ENCODE measurements around the gene ZNF132.

DNA sequence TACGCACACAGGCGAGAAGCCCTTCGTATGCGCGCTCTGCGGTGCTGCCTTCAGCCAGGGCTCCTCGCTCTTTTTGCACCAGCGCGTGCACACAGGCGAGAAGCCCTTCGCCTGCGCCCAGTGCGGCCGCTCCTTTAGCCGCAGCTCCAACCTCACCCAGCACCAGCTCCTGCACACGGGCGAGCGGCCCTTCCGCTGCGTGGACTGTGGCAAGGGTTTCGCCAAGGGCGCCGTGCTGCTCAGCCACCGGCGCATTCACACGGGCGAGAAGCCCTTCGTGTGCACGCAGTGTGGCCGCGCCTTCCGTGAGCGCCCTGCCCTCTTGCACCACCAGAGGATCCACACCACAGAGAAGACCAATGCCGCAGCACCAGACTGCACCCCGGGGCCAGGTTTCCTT lies 16.2 kb upstream of the ZNF132 start:
- TF ChIP-seq EZH2phosphoT487 (IDR thresholded peaks at IDR 0.05) = no peak
- TF ChIP-seq EZH2 (IDR thresholded peaks at IDR 0.05) = no peak

Measured in neural progenitor cell (in vitro differentiated cells).